ENCODE measurements around the gene ARHGAP21.

The ARHGAP21 gene

GRCh38 chr10:24722676-24723385, 856 bp downstream of the ARHGAP21 start:
- DNase-seq (ENCODE audit: low read depth, low spot score): peak; percentile 58

- DNase-seq (ENCODE audit: low read depth, low spot score): peak; percentile 27
Measured at GRCh38 chr10:24722131-24722675, 1.5 kb downstream of the ARHGAP21 start.

GRCh38 chr10:24721229-24722106, 2.2 kb downstream of the ARHGAP21 start:
- DNase-seq (ENCODE audit: low read depth, low spot score): peak; percentile 59

- no peak for DNase-seq (ENCODE audit: low read depth, low spot score)
Measured at GRCh38 chr10:24720096-24720495, 3.6 kb downstream of the ARHGAP21 start.

GRCh38 chr10:24718031-24718855, 5.4 kb downstream of the ARHGAP21 start:
- no peak for DNase-seq (ENCODE audit: low read depth, low spot score)

GRCh38 chr10:24716295-24716694, 7.4 kb downstream of the ARHGAP21 start:
- DNase-seq (ENCODE audit: low read depth, low spot score): no peak

GRCh38 chr10:24715246-24715769, 8.4 kb downstream of the ARHGAP21 start:
- DNase-seq (ENCODE audit: low read depth, low spot score): no peak

GRCh38 chr10:24713086-24713485, 10.6 kb downstream of the ARHGAP21 start:
- DNase-seq (ENCODE audit: low read depth, low spot score): no peak

GRCh38 chr10:24711465-24711864, 12.2 kb downstream of the ARHGAP21 start:
- DNase-seq (ENCODE audit: low read depth, low spot score): no peak

- no peak for DNase-seq (ENCODE audit: low read depth, low spot score)
Measured at GRCh38 chr10:24708081-24708480, 15.6 kb downstream of the ARHGAP21 start.

GRCh38 chr10:24707445-24707844, 16.2 kb downstream of the ARHGAP21 start:
- no peak for DNase-seq (ENCODE audit: low read depth, low spot score)

- DNase-seq (ENCODE audit: low read depth, low spot score): no peak
Measured at GRCh38 chr10:24706479-24707118, 17.1 kb downstream of the ARHGAP21 start.

- DNase-seq (ENCODE audit: low read depth, low spot score): no peak
Measured at GRCh38 chr10:24703700-24704099, 20.0 kb downstream of the ARHGAP21 start.

- DNase-seq (ENCODE audit: low read depth, low spot score): no peak
Measured at GRCh38 chr10:24701447-24701846, 22.2 kb downstream of the ARHGAP21 start.

- no peak for DNase-seq (ENCODE audit: low read depth, low spot score)
Measured at GRCh38 chr10:24700948-24701347, 22.7 kb downstream of the ARHGAP21 start.

- no peak for DNase-seq (ENCODE audit: low read depth, low spot score)
Measured at GRCh38 chr10:24698270-24698669, 25.4 kb downstream of the ARHGAP21 start.

GRCh38 chr10:24697080-24697479, 26.6 kb downstream of the ARHGAP21 start:
- DNase-seq (ENCODE audit: low read depth, low spot score): no peak

- no peak for DNase-seq (ENCODE audit: low read depth, low spot score)
Measured at GRCh38 chr10:24695452-24695851, 28.2 kb downstream of the ARHGAP21 start.

GRCh38 chr10:24694086-24694485, 29.6 kb downstream of the ARHGAP21 start:
- DNase-seq (ENCODE audit: low read depth, low spot score): no peak

- DNase-seq (ENCODE audit: low read depth, low spot score): no peak
Measured at GRCh38 chr10:24690961-24691512, 32.6 kb downstream of the ARHGAP21 start.
